HCT116 (cell line): ENCODE data around the gene UBR2. TPM values are rescaled to one million over a fixed set of nuclear protein-coding genes. Genes with fewer than 3 reads are reported as not detected.

Experiments
- ATAC-seq: fragments of 200-7000 bp; cut with Tn5 transposase; 2 replicates; pipeline ENCODE4 v1.9.1; 2020; ENCODE audit warnings: mild to moderate bottlenecking, moderate library complexity
- BruUV-seq: library from RNA; stranded (reverse); fragments of 400-500 nt; replicated peaks from 2 replicates; lab custom pipeline; 2021; lab: Mats Ljungman, UMichigan
- CTCF ChIA-PET: fragments of 300-600 bp; sonication (Branson Sonifier 250); formaldehyde crosslinking; loops from one replicate; lab custom pipeline; 2021; ENCODE audit warnings: antibody characterized with exemption; lab: Charles Lee
- POLR2A ChIA-PET: fragments of 300-600, 350-600 bp; sonication (Branson Sonifier 250); formaldehyde crosslinking; loops from one replicate; lab custom pipeline; 2021; ENCODE audit warnings: antibody characterized with exemption; lab: Charles Lee
- RAD21 ChIA-PET, 2 experiments: fragments of 300-600 bp; sonication (Branson Sonifier 250); formaldehyde crosslinking; loops; one replicate each; lab custom pipeline; 2023; ENCODE audit warnings: low total read pairs in 2 of 2; ENCODE audit not compliant: uncharacterized antibody in 2 of 2, unreplicated experiment in 2 of 2, low non-redundant PET in 1 of 2; lab: Charles Lee
- DNase-seq: peaks from one replicate; pipeline ENCODE4 v3.0.0-alpha.2; 2010; ENCODE audit warnings: low read depth, low spot score
- H2AFZ ChIP-seq: fragments of 200-600 bp; shearing (Covaris generic), sonication (generic); 2 replicates; pipeline ENCODE4 v1.6.1; 2017; ENCODE audit warnings: low read depth, mixed run types, mixed read lengths, antibody characterized with exemption, low read length; ENCODE audit not compliant: poor library complexity, severe bottlenecking
- H3K27ac ChIP-seq: 2 replicates; pipeline ENCODE4 v1.5.1; 2012; ENCODE audit warnings: low read depth, low read length
- H3K27me3 ChIP-seq: fragments of 200-600 bp; sonication (generic); 2 replicates; pipeline ENCODE4 v1.6.1; 2016; ENCODE audit warnings: mixed run types, low read length, mixed read lengths; ENCODE audit not compliant: insufficient read depth
- H3K36me3 ChIP-seq, 2 experiments: fragments of 200-500 bp in 1 of 2; fragments of 200-600 bp in 1 of 2; sonication (Bioruptor generic) in 1 of 2; sonication (generic) in 1 of 2; 2 replicates each; pipeline versions ENCODE4 v1.5.1 to v1.6.1; 2014 to 2016; ENCODE audit warnings: low read length in 2 of 2, inconsistent platforms in 1 of 2, mixed read lengths in 1 of 2, mixed run types in 1 of 2; ENCODE audit not compliant: insufficient read depth in 2 of 2, control insufficient read depth in 1 of 2
- H3K4me1 ChIP-seq, 2 experiments: fragments of 200-600 bp in 1 of 2; sonication (generic) in 1 of 2; 2 replicates each; pipeline versions ENCODE4 v1.5.1 to v1.6.1; 2012 to 2017; ENCODE audit warnings: low read length in 2 of 2, inconsistent platforms in 1 of 2, mild to moderate bottlenecking in 1 of 2, mixed read lengths in 1 of 2, mixed run types in 1 of 2, moderate library complexity in 1 of 2; ENCODE audit not compliant: insufficient read depth in 2 of 2, control insufficient read depth in 1 of 2
- H3K4me2 ChIP-seq: fragments of 200-600 bp; sonication (generic); 2 replicates; pipeline ENCODE4 v1.6.1; 2017; ENCODE audit warnings: mixed run types, low read length, mixed read lengths
- H3K4me3 ChIP-seq, 2 experiments: fragments of 200-600 bp in 1 of 2; sonication (generic) in 1 of 2; replicated peaks in 1 of 2; 2 replicates each; pipeline ENCODE4 v1.5.1; 2011 to 2016; ENCODE audit warnings: low read length in 2 of 2, control low read depth in 1 of 2, low read depth in 1 of 2, mild to moderate bottlenecking in 1 of 2, mixed read lengths in 1 of 2, mixed run types in 1 of 2
- H3K79me2 ChIP-seq: fragments of 200-600 bp; sonication (generic); 2 replicates; pipeline ENCODE4 v1.6.1; 2017; ENCODE audit warnings: mild to moderate bottlenecking, mixed run types, low read length, moderate library complexity, mixed read lengths; ENCODE audit not compliant: insufficient read depth
- H3K9ac ChIP-seq: fragments of 200-600 bp; sonication (generic); 2 replicates; pipeline ENCODE4 v1.6.1; 2016; ENCODE audit warnings: low read length, mixed read lengths
- H3K9me2 ChIP-seq: fragments of 200-600 bp; sonication (generic), shearing (Covaris generic); 2 replicates; pipeline ENCODE4 v1.6.1; 2017; ENCODE audit warnings: mixed run types, mild to moderate bottlenecking, moderate library complexity; ENCODE audit not compliant: insufficient read depth
- H3K9me3 ChIP-seq, 2 experiments: fragments of 200-500 bp in 1 of 2; fragments of 200-600 bp in 1 of 2; sonication (Bioruptor generic) in 1 of 2; sonication (generic) in 1 of 2; 2 replicates each; pipeline ENCODE4 v1.6.1; 2014 to 2017; ENCODE audit warnings: low read length in 2 of 2, mixed read lengths in 2 of 2, inconsistent platforms in 1 of 2, low read depth in 1 of 2, mild to moderate bottlenecking in 1 of 2, mixed run types in 1 of 2, moderate library complexity in 1 of 2; ENCODE audit not compliant: control insufficient read depth in 1 of 2, insufficient read depth in 1 of 2
- H4K20me1 ChIP-seq: fragments of 200-600 bp; sonication (generic), shearing (Covaris generic); 2 replicates; pipeline ENCODE4 v1.6.1; 2017; ENCODE audit warnings: mixed run types, mild to moderate bottlenecking, moderate library complexity; ENCODE audit not compliant: insufficient read depth
- EZH2 ChIP-seq: fragments of 200-600 bp; sonication (generic); IDR thresholded peaks from 2 replicates; pipeline ENCODE4 v1.6.1; 2017; ENCODE audit warnings: antibody characterized with exemption, mixed run types
- EZH2phosphoT487 ChIP-seq: fragments of 200-600 bp; IDR thresholded peaks from 2 replicates; pipeline ENCODE4 v1.6.1; 2018; ENCODE audit warnings: antibody characterized with exemption, borderline replicate concordance
- FOSL1 ChIP-seq: IDR thresholded peaks from 2 replicates; pipeline ENCODE4 v1.6.1; 2012; ENCODE audit warnings: low read depth
- JUND ChIP-seq: IDR thresholded peaks from 2 replicates; pipeline ENCODE4 v1.6.1; 2012
- POLR2A ChIP-seq: IDR thresholded peaks from 2 replicates; pipeline ENCODE4 v1.7.0; 2011; ENCODE audit warnings: borderline replicate concordance; ENCODE audit not compliant: insufficient read depth, insufficient read length; ENCODE audit errors: extremely low read depth
- POLR2AphosphoS5 ChIP-seq: IDR thresholded peaks from 2 replicates; pipeline ENCODE4 v1.6.1; 2011; ENCODE audit warnings: mild to moderate bottlenecking, low read depth, low read length, moderate library complexity
- RAD21 ChIP-seq: IDR thresholded peaks from 2 replicates; pipeline ENCODE4 v1.6.1; 2012; ENCODE audit warnings: low read depth, mild to moderate bottlenecking
- SIN3A ChIP-seq: IDR thresholded peaks from 2 replicates; pipeline ENCODE4 v1.6.1; 2012; ENCODE audit warnings: low read depth
- SP1 ChIP-seq: IDR thresholded peaks from 2 replicates; pipeline ENCODE4 v1.6.1; 2012; ENCODE audit warnings: low read depth
- SRF ChIP-seq: IDR thresholded peaks from 2 replicates; pipeline ENCODE4 v1.6.1; 2012; ENCODE audit warnings: low read depth
- ZNF274 ChIP-seq: fragments of 200-500 bp; sonication (Bioruptor generic); IDR thresholded peaks from 2 replicates; pipeline ENCODE4 v1.6.1; 2014; ENCODE audit warnings: mild to moderate bottlenecking, low read depth, low read length, inconsistent platforms
- intact Hi-C: fragments of 100-400 bp; cut with micrococcal nuclease; formaldehyde crosslinking; loops from 2 replicates; pipeline ENCODE4 v1.10.0; 2022
- total RNA-seq: library from RNA; stranded (reverse); gene quantifications from one replicate; pipeline ENCODE4 v1.2.1, GENCODE V29; 2021; ENCODE audit not compliant: unreplicated experiment
- TF ChIP-seq, protein P1 (sequence below): IDR thresholded peaks from 2 replicates; pipeline ENCODE4 v1.6.1; 2012; ENCODE audit warnings: low read depth

UBR2 gene
- total RNA-seq, 1 experiment from 2014 or later = 20.5 TPM

DNA sequence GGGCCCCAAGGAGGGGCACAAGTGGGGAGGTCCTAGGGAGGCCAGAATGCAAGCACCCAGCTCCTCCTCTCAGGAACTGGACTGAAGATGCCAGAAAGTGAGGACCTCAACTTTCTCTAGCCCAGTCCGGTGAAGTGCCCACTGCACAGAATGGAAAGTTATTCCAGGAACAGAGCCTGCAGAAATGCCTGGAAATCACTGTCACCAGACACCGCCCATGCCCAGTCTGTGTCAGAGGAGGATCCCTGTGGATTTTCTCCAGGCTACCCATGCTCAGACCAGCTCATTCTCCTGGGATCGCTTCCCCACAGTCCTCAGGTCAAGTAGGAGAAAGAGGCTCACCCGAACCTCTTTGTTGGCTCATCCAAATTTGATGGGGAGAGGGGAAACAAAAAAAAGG, 152.0 kb downstream of the UBR2 start (continued):
- TF ChIP-seq, protein P1, sequence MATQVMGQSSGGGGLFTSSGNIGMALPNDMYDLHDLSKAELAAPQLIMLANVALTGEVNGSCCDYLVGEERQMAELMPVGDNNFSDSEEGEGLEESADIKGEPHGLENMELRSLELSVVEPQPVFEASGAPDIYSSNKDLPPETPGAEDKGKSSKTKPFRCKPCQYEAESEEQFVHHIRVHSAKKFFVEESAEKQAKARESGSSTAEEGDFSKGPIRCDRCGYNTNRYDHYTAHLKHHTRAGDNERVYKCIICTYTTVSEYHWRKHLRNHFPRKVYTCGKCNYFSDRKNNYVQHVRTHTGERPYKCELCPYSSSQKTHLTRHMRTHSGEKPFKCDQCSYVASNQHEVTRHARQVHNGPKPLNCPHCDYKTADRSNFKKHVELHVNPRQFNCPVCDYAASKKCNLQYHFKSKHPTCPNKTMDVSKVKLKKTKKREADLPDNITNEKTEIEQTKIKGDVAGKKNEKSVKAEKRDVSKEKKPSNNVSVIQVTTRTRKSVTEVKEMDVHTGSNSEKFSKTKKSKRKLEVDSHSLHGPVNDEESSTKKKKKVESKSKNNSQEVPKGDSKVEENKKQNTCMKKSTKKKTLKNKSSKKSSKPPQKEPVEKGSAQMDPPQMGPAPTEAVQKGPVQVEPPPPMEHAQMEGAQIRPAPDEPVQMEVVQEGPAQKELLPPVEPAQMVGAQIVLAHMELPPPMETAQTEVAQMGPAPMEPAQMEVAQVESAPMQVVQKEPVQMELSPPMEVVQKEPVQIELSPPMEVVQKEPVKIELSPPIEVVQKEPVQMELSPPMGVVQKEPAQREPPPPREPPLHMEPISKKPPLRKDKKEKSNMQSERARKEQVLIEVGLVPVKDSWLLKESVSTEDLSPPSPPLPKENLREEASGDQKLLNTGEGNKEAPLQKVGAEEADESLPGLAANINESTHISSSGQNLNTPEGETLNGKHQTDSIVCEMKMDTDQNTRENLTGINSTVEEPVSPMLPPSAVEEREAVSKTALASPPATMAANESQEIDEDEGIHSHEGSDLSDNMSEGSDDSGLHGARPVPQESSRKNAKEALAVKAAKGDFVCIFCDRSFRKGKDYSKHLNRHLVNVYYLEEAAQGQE = no peak
- TF ChIP-seq RAD21 (no peak), SP1 (no peak), POLR2A (no peak), EZH2 (no peak), SRF (no peak), JUND (no peak), EZH2phosphoT487 (no peak), SIN3A (no peak)

DNA sequence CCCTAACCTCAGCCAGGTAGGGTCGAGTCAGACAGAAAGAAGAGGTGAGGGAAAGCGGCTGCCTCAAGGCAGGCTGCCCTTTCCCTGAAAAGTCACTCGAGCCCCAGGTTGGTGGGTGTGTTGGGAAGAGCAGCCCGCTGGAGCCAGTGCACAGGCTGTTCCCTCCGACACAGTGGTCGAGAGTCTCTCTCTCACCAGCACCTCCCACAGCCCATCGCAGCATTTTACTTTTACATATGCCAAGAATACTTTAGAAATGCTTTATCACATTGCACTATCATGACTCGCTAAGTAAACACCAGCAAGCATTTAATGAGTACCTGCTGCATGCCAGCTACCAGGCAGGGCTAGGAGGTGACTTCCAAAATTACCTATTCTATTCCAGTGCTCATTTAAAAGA, 156.9 kb downstream of the UBR2 start:
- H3K27ac ChIP-seq = no peak overlapping the region
- no peaks in the 10 kb centered on the region for H3K79me2 ChIP-seq
- H3K4me3 ChIP-seq = no peak overlapping the region
- ATAC-seq = peak; percentile 83
- no peaks in the 10 kb centered on the region for H3K36me3 ChIP-seq
- H3K9me3 ChIP-seq = no peaks in the 10 kb centered on the region
- H3K4me1 ChIP-seq = peaks cover 8 to 10% of the 10 kb centered on the region in 2 experiments; a peak in 2 of 4 replicates
- H2AFZ ChIP-seq = no peak overlapping the region
- RAD21 ChIA-PET = no interaction called here
- no peak overlapping the region for H3K9ac ChIP-seq
- TF ChIP-seq POLR2AphosphoS5 = no peak
- TF ChIP-seq EZH2phosphoT487 = no peak
- TF ChIP-seq ZNF274 = no peak
- TF ChIP-seq JUND = peak; percentile 48; the same call in 1 of the 2 replicates
- peak; percentile 64 for TF ChIP-seq FOSL1
- H3K27me3 ChIP-seq = no peaks in the 10 kb centered on the region
- POLR2A ChIA-PET = no interaction called here
- no peaks in the 10 kb centered on the region for H4K20me1 ChIP-seq
- intact Hi-C loops = loop anchor here (10.0 kb wide), 1 partner anchor 646 kb away; no protein-coding TSS in a partner anchor
- CTCF ChIA-PET = no interaction called here
- peak overlapping the region; percentile 44 for H3K4me2 ChIP-seq
- DNase-seq = no peak
- no TSS peak for BruUV-seq
- no peaks in the 10 kb centered on the region for H3K9me2 ChIP-seq
